Measurements from ENCODE around the gene DNAJC9.

Gene DNAJC9

GRCh38 chr10:73205890-73206289, 41.2 kb downstream of the DNAJC9 start:
- H3K4me3 ChIP-seq, result no peak overlapping the region
- no peak overlapping the region for H3K27ac ChIP-seq

- Histone ChIP-seq H3K27ac (no peak overlapping the region), H3K4me3 (no peak overlapping the region)
Observed at GRCh38 chr10:73205081-73205480, 42.0 kb downstream of the DNAJC9 start.
